Measurements from ENCODE around the gene UBE2L3.
"Not testable (repeated sequence)": the region's sequence is repeated elsewhere in the genome, so short reads cannot be mapped to it uniquely, and the experiment has no call there.

UBE2L3 gene

GRCh38 chr22:21603973-21604372 lies 36.5 kb downstream of the UBE2L3 start:
- no peak for DNase-seq

GRCh38 chr22:21605887-21606564 lies 38.5 kb downstream of the UBE2L3 start:
- DNase-seq: no peak

DNA sequence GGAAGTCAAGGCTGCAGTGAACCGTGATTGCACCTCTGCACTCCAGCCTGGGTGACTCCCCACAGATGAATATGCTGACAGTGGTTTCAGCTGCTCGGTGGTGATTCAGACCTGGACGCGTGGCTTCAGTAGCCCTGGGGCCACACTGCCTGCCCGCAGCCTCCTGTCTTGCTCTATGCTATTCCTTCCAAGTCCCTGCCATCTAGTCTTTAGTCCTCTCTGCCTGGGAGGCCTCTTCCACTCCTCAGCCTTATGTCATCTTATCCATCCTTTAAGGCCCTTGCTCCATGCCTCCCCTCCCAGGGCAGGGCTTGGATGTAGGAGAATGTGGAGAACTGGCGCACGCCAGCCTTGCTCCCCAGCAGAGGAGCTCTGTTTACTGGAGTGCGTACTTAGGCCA lies 39.3 kb downstream of the UBE2L3 start:
- DNase-seq: no peak

DNA sequence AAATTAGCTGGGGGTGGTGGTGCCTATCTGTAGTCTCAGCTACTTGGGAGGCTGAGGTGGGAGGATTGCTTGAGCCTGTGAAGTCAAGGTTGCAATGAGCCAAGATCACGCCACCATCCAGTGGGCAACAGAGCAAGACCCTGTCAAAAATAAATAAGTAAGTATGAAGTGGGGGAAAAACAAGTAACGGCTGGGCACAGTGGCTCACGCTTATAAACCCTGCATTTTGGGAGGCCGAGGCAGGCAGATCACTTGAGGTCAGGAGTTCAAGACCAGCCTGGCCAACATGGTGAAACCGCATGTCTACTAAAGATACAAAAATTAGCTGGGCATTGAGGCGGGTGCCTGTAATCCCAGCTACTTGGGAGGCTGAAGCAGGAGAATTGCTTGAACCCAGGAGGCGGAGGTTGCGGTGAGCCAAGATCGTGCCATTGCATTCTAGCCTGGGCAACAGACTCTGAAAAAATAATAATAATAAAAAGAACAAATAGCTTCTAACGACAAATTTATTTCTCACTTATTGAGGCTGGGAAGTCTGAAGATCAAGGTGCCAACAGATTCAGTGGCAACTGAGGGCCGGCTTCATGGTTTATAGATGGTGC lies 42.1 kb downstream of the UBE2L3 start:
- DNase-seq: not testable (repeated sequence)

- DNase-seq: no peak
Observed at GRCh38 chr22:21611210-21611977, 43.9 kb downstream of the UBE2L3 start.

- no peak for DNase-seq
Observed at GRCh38 chr22:21612858-21613257, 45.3 kb downstream of the UBE2L3 start.

DNA sequence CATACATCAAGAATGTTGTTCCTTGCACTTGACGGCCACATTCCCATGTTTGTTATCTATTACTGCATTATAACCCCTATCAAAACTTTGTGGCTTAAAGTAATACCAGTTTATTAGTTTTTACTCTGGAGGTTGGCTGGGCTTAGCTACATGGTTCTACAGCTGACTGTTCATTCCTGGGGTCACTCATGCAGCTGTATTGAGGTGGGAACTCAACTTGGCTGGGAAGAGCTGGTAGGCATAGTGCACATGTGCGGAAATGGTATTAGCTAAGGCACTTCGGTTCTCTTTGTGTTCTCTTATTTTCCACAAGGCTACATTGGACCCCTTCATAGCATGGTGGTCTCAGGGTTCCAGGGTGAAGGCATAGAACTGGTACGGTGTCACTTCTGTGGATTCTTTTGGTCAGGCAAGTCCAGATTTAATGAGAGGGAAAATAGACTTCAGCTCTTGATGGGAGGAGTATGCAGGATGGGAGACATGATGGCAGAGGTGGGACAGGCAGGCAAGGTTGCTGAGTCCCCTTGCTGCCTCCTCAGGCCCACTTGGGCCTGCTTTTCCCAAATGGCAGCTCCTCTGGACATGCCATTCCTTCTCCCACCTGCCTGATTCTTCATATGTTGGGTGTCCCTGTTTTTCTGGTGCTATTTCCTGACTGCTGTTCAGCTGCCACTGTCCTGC lies 46.2 kb downstream of the UBE2L3 start:
- DNase-seq: no peak

DNA sequence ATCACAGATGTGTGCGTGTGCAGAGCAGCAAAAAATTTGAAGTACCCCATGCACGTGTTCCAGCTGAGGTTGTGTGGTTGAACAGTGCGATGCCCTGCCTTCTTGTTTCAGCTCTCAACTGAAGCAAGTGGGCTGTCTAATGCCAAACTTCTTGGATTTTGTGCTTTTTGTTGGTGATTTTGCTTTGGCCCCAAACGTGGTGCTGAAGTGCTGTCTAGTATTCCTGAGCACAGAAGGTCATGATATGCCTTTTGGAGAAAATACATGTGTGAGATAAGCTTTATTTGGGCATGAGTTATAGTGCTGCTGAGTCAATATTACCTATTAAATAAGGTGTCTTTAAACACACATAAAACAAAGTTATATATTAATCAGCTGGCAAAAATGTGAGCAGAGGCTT lies 48.2 kb downstream of the UBE2L3 start:
- DNase-seq: no peak

- DNase-seq: not testable (repeated sequence)
Observed at GRCh38 chr22:21617337-21617736, 49.8 kb downstream of the UBE2L3 start.

DNA sequence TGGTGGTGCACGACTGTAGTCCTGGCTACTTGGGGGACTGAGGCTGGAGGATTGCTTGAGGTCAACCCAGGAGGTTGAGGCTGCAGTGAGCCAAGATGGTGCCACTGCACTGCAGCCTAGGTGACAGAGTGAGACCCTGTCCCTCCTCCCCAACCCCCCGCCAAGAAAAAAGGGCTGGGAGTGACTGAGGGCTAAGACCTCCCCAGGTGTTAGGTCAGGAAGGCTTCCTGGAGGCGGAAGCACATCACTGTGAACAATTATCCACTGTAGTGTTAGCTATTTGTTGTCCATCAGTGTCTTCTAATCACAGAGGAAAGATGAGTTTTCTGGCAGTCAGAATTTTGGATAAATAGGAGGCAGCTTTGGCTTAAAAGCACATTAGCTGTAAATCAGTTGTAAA lies 53.5 kb downstream of the UBE2L3 start:
- no peak for DNase-seq

- peak; percentile 68 for DNase-seq
Observed at GRCh38 chr22:21622011-21622918, 54.8 kb downstream of the UBE2L3 start.

- no peak for DNase-seq
Observed at GRCh38 chr22:21622919-21623647, 55.6 kb downstream of the UBE2L3 start.

DNA sequence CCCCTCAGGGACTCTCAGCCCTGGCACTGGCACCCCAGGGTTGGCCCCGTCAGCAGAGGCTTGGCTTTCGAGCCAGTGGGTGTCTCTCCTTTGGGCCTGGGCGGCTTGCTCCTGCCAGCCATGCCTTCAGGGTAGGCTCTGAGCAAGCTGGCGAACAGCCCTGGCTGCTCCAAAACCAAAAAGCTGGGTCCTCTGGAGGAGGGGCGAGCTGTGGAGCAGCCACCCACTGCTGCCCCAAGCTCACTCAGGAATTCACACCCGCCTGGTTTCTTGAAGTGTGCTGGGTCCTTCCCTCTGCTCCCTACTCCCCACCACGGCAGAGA lies 56.1 kb downstream of the UBE2L3 start:
- DNase-seq: no peak

DNA sequence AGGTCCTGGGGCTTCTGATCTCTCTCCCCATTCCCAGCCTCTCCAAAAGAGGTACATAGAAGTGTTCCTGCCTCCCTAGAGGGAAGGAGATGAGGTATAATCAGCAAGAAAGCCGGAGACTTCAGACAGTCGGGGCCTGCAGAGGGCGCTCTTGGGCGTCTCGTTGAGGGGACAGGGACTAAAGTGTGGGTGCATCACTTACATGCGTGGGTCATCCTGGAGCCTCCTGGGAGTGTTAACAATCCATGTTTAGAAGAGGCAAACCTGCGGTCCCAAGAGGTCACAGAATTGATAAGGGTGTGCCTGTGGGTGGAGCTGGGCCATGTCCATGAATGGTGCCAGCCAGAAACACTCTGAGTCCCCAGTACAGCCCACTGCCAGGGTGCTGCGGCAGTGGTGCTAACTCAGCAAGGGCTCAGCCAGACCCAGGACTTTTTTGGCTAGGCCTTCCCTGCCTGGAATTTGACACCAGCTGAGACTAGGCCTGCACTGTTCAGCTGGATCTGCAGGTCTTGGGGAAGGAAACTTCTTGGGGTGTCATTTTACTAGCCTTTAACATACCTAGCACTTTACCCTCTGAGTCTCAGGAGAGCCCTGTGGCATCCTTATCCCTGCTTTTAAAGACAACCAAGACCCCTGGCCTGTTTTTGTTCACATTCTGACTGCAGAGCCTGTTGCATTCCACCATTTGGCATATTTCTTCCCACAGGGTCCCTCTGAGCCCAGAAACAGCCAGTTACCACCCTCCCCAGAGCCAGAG lies 56.8 kb downstream of the UBE2L3 start:
- no peak for DNase-seq

GRCh38 chr22:21624880-21625791 lies 57.6 kb downstream of the UBE2L3 start:
- no peak for DNase-seq

DNA sequence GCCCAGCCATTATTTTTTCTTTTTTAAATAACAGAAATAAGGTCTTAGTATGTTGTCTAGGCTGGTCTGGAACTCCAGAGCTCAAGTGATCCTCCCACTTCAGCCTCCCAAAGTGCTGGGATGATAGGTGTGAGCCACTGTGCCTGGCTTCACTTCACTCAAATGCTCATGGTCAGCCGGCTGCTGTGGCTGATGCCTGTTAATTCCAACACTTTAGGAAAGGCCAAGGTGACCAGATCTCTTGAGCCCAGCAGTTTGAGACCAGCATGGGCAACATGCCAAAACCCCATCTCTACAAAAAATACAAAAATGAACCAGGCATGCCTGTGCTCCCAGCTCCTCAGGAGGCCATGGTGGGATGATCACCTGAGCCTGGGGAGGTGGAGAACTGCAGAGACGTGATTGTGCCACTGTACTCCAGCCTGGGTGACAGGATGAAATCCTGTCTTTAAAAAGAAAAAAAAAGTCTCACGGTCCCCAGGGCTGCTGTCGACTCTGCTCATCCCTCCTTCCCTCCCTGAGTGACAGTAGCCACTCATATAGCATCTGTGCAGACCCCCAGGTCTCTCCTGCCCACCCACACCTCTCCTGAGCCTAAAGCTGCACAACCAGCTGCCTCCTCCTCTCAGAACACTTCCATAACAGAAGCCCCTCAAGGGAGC lies 58.7 kb downstream of the UBE2L3 start:
- DNase-seq: no peak

GRCh38 chr22:21626735-21627469 lies 59.4 kb downstream of the UBE2L3 start:
- no peak for DNase-seq

GRCh38 chr22:21628386-21629254 lies 61.1 kb downstream of the UBE2L3 start:
- DNase-seq: no peak
